Endothelial cell of umbilical vein (primary cell): ENCODE measurements around the gene ZNF778.

ENCODE experiments used
- JUN ChIP-seq: IDR thresholded peaks from 2 replicates; pipeline ENCODE4 v1.6.1; 2011; ENCODE audit warnings: borderline replicate concordance, low read depth; ENCODE audit not compliant: insufficient read length, insufficient read depth
- MYC ChIP-seq: IDR thresholded peaks from one replicate; pipeline ENCODE4 v1.6.1; 2011; ENCODE audit warnings: mild to moderate bottlenecking, low read depth, low read length
- POLR2A ChIP-seq: IDR thresholded peaks from 2 replicates; pipeline ENCODE4 v1.6.1; 2012; ENCODE audit warnings: low read depth, mild to moderate bottlenecking, control low read depth, low read length
- POLR2AphosphoS5 ChIP-seq: IDR thresholded peaks from 2 replicates; pipeline ENCODE4 v1.6.1; 2012; ENCODE audit warnings: low read depth, mild to moderate bottlenecking, control low read depth, low read length, moderate library complexity; ENCODE audit not compliant: insufficient read depth
- TF ChIP-seq, protein P1 (sequence below), 2 donors: IDR thresholded peaks; 1 replicate in 1 of 2; 2 replicates in 1 of 2; pipeline ENCODE4 v1.5.1; 2011; ENCODE audit warnings: low read length in 2 of 2, mild to moderate bottlenecking in 2 of 2, moderate library complexity in 2 of 2, control low read depth in 1 of 2, inconsistent platforms in 1 of 2, low read depth in 1 of 2; ENCODE audit not compliant: insufficient read depth in 1 of 2; ENCODE audit errors: extremely low read depth in 1 of 2

- TF ChIP-seq JUN, result no peak
- TF ChIP-seq POLR2AphosphoS5, result no peak
- TF ChIP-seq MYC, result no peak
- TF ChIP-seq, protein P1, sequence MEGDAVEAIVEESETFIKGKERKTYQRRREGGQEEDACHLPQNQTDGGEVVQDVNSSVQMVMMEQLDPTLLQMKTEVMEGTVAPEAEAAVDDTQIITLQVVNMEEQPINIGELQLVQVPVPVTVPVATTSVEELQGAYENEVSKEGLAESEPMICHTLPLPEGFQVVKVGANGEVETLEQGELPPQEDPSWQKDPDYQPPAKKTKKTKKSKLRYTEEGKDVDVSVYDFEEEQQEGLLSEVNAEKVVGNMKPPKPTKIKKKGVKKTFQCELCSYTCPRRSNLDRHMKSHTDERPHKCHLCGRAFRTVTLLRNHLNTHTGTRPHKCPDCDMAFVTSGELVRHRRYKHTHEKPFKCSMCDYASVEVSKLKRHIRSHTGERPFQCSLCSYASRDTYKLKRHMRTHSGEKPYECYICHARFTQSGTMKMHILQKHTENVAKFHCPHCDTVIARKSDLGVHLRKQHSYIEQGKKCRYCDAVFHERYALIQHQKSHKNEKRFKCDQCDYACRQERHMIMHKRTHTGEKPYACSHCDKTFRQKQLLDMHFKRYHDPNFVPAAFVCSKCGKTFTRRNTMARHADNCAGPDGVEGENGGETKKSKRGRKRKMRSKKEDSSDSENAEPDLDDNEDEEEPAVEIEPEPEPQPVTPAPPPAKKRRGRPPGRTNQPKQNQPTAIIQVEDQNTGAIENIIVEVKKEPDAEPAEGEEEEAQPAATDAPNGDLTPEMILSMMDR (IDR thresholded peaks at IDR 0.05; ENCODE audit: extremely low read depth in 1 of 2, insufficient read depth in 1 of 2, low read depth in 1 of 2, low read length in 2 of 2), result no peak
- no peak for TF ChIP-seq POLR2A
These were observed 38.9 kb upstream of the ZNF778 start for GRCh38 chr16:89178453-89179147.
